Caco-2 (cell line): ENCODE results near the gene BCL7A. TPM values are rescaled to one million over a fixed set of nuclear protein-coding genes. Genes with fewer than 3 reads are reported as not detected.
"Not testable (repeated sequence)": the region's sequence is repeated elsewhere in the genome, so short reads cannot be mapped to it uniquely, and the experiment has no call there.

Source experiments
- BruUV-seq: library from RNA; stranded (reverse); fragments of 400-500 nt; replicated peaks from 2 replicates; lab custom pipeline; 2021; lab: Mats Ljungman, UMichigan
- CTCF ChIA-PET: fragments of 300-600 bp; sonication (Branson Sonifier 250); formaldehyde crosslinking; loops from one replicate; lab custom pipeline; 2022; ENCODE audit warnings: antibody characterized with exemption; lab: Charles Lee
- POLR2A ChIA-PET: fragments of 300-600 bp; sonication (Branson Sonifier 250); formaldehyde crosslinking; loops from one replicate; lab custom pipeline; 2022; ENCODE audit warnings: antibody characterized with exemption; lab: Charles Lee
- DNase-seq, 2 experiments: peaks; one replicate each; pipeline versions ENCODE4 v3.0.0 to v3.0.0-alpha.2; 2020 to 2022
- H3K27me3 ChIP-seq: replicated peaks from 2 replicates; pipeline ENCODE4 v1.6.0; 2011; ENCODE audit warnings: low read length; ENCODE audit not compliant: control insufficient read depth, insufficient read depth
- H3K36me3 ChIP-seq: 2 replicates; pipeline ENCODE4 v1.5.1; 2011; ENCODE audit warnings: low read length; ENCODE audit not compliant: control insufficient read depth, insufficient read depth
- H3K4me1 ChIP-seq: fragments of 250-450 bp; sonication (Bioruptor Pico); 2 replicates; pipeline ENCODE4 v1.5.1; 2020; ENCODE audit warnings: mild to moderate bottlenecking
- H3K4me3 ChIP-seq: 2 replicates; pipeline ENCODE4 v1.5.1; 2011; ENCODE audit warnings: low read depth, mild to moderate bottlenecking, control low read depth, low read length
- H3K9me3 ChIP-seq: fragments of 250-450 bp; sonication (Bioruptor Pico); 2 replicates; pipeline ENCODE4 v1.5.1; 2020; ENCODE audit warnings: mild to moderate bottlenecking, moderate library complexity
- H3K27ac Mint-ChIP-seq: one replicate; pipeline ENCODE4 v1.8.0; 2022; ENCODE audit warnings: mixed read lengths; ENCODE audit not compliant: unreplicated experiment
- H3K27me3 Mint-ChIP-seq: one replicate; pipeline ENCODE4 v1.8.0; 2022; ENCODE audit warnings: mixed read lengths; ENCODE audit not compliant: insufficient read depth, unreplicated experiment
- H3K36me3 Mint-ChIP-seq: one replicate; pipeline ENCODE4 v1.8.0; 2022; ENCODE audit warnings: mild to moderate bottlenecking, mixed read lengths; ENCODE audit not compliant: insufficient read depth, unreplicated experiment
- H3K4me1 Mint-ChIP-seq: one replicate; pipeline ENCODE4 v1.8.0; 2022; ENCODE audit warnings: low read depth, mixed read lengths; ENCODE audit not compliant: unreplicated experiment
- H3K4me3 Mint-ChIP-seq: one replicate; pipeline ENCODE4 v1.8.0; 2022; ENCODE audit warnings: mild to moderate bottlenecking, moderate library complexity, mixed read lengths; ENCODE audit not compliant: unreplicated experiment
- H3K9me3 Mint-ChIP-seq: one replicate; pipeline ENCODE4 v1.8.0; 2022; ENCODE audit warnings: mixed read lengths; ENCODE audit not compliant: unreplicated experiment
- intact Hi-C: fragments of 100-400 bp; cut with micrococcal nuclease; formaldehyde crosslinking; loops from one replicate; pipeline ENCODE4 v1.10.0; 2022; ENCODE audit not compliant: unreplicated experiment
- total RNA-seq: library from RNA; stranded (reverse); gene quantifications from 2 replicates; pipeline ENCODE4 v1.2.3, GENCODE V29; 2022
- TF ChIP-seq, protein P1 (sequence below), 2 experiments: fragments of 200-600 bp in 1 of 2; IDR thresholded peaks; 1 replicate in 1 of 2; 2 replicates in 1 of 2; pipeline versions ENCODE4 v1.5.1 to v1.8.0; 2011 to 2022; ENCODE audit warnings: antibody characterized with exemption in 1 of 2, control low read depth in 1 of 2, inconsistent platforms in 1 of 2, low read depth in 1 of 2, low read length in 1 of 2, mild to moderate bottlenecking in 1 of 2, moderate library complexity in 1 of 2; ENCODE audit not compliant: insufficient read depth in 1 of 2, severe bottlenecking in 1 of 2, unreplicated experiment in 1 of 2

Gene BCL7A
- total RNA-seq, 1 experiment from 2014 or later: 15.5 TPM

DNA sequence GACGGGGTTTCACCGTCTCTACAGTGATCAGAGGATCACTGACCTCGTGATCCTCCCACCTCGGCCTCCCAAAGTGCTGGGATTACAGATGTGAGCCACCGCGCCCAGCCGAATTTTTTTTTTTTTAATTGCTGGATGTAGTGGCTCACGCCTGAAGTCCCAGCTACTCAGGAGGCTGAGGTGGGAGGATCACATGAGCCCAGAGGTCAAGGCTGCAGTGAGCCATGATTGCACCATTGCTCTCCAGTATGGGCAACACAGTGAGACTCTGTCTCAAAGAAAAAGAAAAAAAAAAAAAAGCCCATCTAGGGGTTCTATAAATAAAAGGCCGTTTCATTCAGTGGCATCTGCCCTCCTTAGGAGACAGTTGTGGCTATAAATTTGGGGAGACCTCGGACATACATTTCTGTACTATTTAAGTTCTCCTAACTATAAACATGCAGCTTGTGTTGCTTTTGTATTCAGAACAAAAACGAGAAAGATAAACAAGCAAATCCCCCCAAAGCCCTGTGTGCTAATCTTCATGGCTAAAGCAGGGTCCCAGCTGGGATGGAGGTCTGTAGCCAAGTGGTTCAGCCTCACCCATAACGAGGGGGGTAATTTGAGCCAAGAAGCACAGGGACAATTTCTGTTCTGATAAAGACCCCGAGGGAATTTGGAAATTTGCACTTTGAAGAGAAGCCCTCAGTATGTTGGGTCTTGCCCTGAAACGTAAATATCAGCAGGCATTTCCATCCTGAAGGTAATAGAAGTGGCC is 35.0 kb upstream of the BCL7A start:
- intact Hi-C loops: no loop called here

DNA sequence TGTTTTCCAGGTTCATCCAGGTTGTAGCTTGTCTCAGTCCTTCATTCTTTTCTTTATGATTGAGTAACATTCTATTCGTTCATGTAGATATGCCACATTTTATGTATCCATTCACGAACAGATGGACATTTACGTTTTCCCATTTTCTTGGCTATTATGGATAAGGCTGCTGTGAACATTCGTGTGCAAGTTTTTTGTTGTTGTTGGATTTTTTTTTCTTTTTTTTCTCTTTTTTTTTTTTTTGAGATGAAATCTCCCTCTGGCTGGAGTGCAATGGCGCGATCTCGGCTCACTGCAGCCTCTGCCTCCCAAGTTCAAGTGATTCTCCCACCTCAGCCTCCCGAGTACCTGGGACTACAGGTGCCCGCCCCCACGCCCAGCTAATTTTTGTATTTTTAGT is 33.2 kb upstream of the BCL7A start:
- H3K9me3 ChIP-seq, BruUV-seq, CTCF ChIA-PET, H3K27me3 Mint-ChIP-seq, H3K4me1 Mint-ChIP-seq, H3K4me3 ChIP-seq, H3K4me1 ChIP-seq, H3K4me3 Mint-ChIP-seq, H3K36me3 ChIP-seq, H3K27ac Mint-ChIP-seq, intact Hi-C loops, DNase-seq, POLR2A ChIA-PET, H3K36me3 Mint-ChIP-seq, H3K9me3 Mint-ChIP-seq, H3K27me3 ChIP-seq: not testable (repeated sequence)

More for the DNA sequence above, 35.0 kb upstream of the BCL7A start:
- Histone ChIP-seq H3K4me1 (no peaks in the 10 kb centered on the region), H3K9me3 (no peaks in the 10 kb centered on the region), H3K4me3 (no peak overlapping the region), H3K36me3 (no peaks in the 10 kb centered on the region), H3K27me3 (no peaks in the 10 kb centered on the region)
- no TSS peak for BruUV-seq
- Mint-ChIP-seq H3K4me3 (no peak overlapping the region), H3K4me1 (no peaks in the 10 kb centered on the region), H3K27ac (no peak overlapping the region), H3K9me3 (no peaks in the 10 kb centered on the region), H3K27me3 (no peaks in the 10 kb centered on the region), H3K36me3 (no peaks in the 10 kb centered on the region)
- TF ChIP-seq, protein P1, sequence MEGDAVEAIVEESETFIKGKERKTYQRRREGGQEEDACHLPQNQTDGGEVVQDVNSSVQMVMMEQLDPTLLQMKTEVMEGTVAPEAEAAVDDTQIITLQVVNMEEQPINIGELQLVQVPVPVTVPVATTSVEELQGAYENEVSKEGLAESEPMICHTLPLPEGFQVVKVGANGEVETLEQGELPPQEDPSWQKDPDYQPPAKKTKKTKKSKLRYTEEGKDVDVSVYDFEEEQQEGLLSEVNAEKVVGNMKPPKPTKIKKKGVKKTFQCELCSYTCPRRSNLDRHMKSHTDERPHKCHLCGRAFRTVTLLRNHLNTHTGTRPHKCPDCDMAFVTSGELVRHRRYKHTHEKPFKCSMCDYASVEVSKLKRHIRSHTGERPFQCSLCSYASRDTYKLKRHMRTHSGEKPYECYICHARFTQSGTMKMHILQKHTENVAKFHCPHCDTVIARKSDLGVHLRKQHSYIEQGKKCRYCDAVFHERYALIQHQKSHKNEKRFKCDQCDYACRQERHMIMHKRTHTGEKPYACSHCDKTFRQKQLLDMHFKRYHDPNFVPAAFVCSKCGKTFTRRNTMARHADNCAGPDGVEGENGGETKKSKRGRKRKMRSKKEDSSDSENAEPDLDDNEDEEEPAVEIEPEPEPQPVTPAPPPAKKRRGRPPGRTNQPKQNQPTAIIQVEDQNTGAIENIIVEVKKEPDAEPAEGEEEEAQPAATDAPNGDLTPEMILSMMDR (IDR thresholded peaks at IDR 0.05; ENCODE audit: insufficient read depth in 1 of 2, low read depth in 1 of 2, low read length in 1 of 2, severe bottlenecking in 1 of 2, unreplicated experiment in 1 of 2): no peak
- POLR2A ChIA-PET: no interaction called here
- DNase-seq: no peak
- CTCF ChIA-PET: interaction anchor here (0.7 kb wide), 1 partner anchor 67 kb away, joined by 3 read pairs; no protein-coding TSS in a partner anchor

DNA sequence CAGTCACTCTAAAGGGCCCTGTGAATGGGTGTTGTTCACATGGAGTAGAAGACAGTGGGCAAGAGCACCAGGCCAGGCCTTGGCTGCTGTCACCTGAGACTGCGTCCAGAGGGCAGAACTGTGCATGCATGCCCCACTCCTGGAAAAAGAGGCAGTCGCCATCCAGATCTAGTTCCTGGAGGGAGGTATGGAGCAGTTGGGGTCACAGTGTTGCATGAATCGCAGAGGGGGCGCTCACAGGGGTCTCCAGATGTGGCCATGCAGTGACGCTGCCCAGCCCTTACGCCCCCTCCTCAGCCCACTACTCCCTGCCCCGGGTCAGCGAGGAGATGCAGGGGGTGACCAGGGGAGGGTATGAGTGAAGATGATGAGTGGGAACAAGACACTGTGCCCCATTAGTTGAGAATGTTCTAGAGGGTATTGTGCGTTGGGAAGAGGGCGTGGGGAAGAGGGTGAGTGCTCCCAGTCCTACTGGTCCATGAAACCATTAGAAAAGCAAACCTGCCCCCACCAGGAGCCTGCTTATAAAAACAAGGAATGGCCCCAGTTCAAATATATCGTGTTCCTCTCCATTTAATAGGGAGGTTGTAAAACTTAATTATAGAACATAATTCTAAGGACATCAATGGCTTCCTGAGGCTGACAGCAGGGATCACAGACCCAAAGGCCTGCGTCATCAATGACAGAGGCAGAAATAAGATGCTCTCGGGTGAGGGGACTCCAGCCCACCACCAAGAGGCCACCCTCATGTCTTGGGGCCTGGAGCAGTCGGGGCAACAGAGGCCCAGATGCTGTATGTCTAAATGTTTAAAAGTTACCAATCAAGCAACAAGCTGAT is 32.2 kb upstream of the BCL7A start:
- Histone ChIP-seq H3K36me3 (no peaks in the 10 kb centered on the region), H3K4me3 (no peak overlapping the region), H3K9me3 (no peaks in the 10 kb centered on the region), H3K27me3 (no peaks in the 10 kb centered on the region), H3K4me1 (no peaks in the 10 kb centered on the region)
- ChIA-PET POLR2A (no interaction called here), CTCF (no interaction called here)
- H3K36me3 Mint-ChIP-seq: no peaks in the 10 kb centered on the region
- H3K4me1 Mint-ChIP-seq: no peaks in the 10 kb centered on the region
- no peaks in the 10 kb centered on the region for H3K9me3 Mint-ChIP-seq
- DNase-seq: no peak
- intact Hi-C loops: no loop called here
- no peak overlapping the region for H3K4me3 Mint-ChIP-seq
- TF ChIP-seq, protein P1 (IDR thresholded peaks at IDR 0.05; ENCODE audit: insufficient read depth in 1 of 2, low read depth in 1 of 2, low read length in 1 of 2, severe bottlenecking in 1 of 2, unreplicated experiment in 1 of 2): no peak
- H3K27ac Mint-ChIP-seq: no peak overlapping the region
- no TSS peak for BruUV-seq
- no peaks in the 10 kb centered on the region for H3K27me3 Mint-ChIP-seq
